Adrenal gland (tissue), 5 donors: ENCODE measurements around the gene CPN2.

Experiments
- POLR2A ChIP-seq, 2 donors: fragments of 450-650 bp; IDR thresholded peaks; one replicate each; pipeline ENCODE4 v1.6.1; 2017; ENCODE audit warnings: antibody characterized with exemption in 2 of 2, mild to moderate bottlenecking in 2 of 2, moderate library complexity in 1 of 2
- TF ChIP-seq, protein P1 (sequence below), 6 experiments: fragments of 450-650 bp in 4 of 6; fragments of 200-600 bp in 2 of 6; sonication (generic) in 1 of 6; IDR thresholded peaks; 1 replicate in 5 of 6; 2 replicates in 1 of 6; pipeline versions ENCODE4 v1.5.1 to v1.8.0; 2016 to 2021; ENCODE audit warnings: antibody characterized with exemption in 6 of 6, mild to moderate bottlenecking in 2 of 6, moderate library complexity in 1 of 6
- donor health status: DM: no; HTN: no; CAD: no.

DNA sequence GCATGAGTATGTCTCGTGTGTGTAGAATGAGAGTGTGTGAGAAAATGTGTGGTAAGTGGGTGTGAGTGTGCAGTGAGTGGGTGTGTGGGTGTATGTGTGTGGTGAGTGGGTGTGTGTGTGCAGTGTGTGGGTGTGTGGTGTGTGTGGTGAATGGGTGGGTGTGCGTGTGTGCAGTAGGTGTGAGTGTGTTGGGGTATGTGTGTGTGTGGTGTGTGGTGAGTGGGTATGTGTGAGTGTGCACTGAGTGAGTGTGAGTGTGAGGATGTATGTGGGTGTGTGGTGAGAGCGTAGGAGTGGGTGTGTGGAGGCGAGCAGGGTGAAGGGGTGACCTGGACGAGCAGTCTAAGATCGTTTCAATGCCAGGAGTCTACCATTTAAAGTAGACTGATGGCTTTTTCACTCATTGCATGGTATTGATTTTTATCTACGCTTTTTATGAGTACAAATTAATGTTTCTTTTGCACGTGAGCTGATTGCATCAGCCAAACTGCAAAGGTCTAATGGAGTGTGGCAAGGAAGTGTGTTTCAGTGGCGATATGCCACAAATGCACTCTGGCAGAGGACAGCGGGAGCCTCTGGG is 1.6 kb upstream of the CPN2 start:
- TF ChIP-seq, protein P1, sequence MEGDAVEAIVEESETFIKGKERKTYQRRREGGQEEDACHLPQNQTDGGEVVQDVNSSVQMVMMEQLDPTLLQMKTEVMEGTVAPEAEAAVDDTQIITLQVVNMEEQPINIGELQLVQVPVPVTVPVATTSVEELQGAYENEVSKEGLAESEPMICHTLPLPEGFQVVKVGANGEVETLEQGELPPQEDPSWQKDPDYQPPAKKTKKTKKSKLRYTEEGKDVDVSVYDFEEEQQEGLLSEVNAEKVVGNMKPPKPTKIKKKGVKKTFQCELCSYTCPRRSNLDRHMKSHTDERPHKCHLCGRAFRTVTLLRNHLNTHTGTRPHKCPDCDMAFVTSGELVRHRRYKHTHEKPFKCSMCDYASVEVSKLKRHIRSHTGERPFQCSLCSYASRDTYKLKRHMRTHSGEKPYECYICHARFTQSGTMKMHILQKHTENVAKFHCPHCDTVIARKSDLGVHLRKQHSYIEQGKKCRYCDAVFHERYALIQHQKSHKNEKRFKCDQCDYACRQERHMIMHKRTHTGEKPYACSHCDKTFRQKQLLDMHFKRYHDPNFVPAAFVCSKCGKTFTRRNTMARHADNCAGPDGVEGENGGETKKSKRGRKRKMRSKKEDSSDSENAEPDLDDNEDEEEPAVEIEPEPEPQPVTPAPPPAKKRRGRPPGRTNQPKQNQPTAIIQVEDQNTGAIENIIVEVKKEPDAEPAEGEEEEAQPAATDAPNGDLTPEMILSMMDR (IDR thresholded peaks at IDR 0.05): no peak
- TF ChIP-seq POLR2A (IDR thresholded peaks at IDR 0.05): no peak
